AG04450 (cell line): ENCODE data around the gene ZNF746. TPM values are rescaled to one million over a fixed set of nuclear protein-coding genes. Genes with fewer than 3 reads are reported as not detected.

Experiments used
- CTCF ChIA-PET: fragments of 300-600, 350-600 bp; formaldehyde crosslinking; extraction: SDS; loops from one replicate; lab custom pipeline; 2022; ENCODE audit warnings: antibody characterized with exemption, inconsistent platforms; lab: Charles Lee
- POLR2A ChIA-PET: fragments of 350-600 bp; formaldehyde crosslinking; extraction: SDS; loops from one replicate; lab custom pipeline; 2021; ENCODE audit warnings: antibody characterized with exemption, inconsistent platforms; lab: Yijun Ruan, JAX
- DNase-seq: peaks from one replicate; pipeline ENCODE4 v3.0.0-alpha.2; 2011; ENCODE audit warnings: low read depth, low spot score
- H3K27ac ChIP-seq: one replicate; pipeline ENCODE4 v1.5.1; 2012; ENCODE audit warnings: low read depth, low read length, control low read depth
- H3K27me3 ChIP-seq: one replicate; pipeline ENCODE4 v1.6.0; 2012; ENCODE audit warnings: low read length; ENCODE audit not compliant: control insufficient read depth, insufficient read depth
- H3K4me3 ChIP-seq: 2 replicates; pipeline ENCODE4 v1.5.1; 2011; ENCODE audit warnings: mild to moderate bottlenecking, low read depth, low read length, control low read depth
- H3K9me3 ChIP-seq: 2 replicates; pipeline ENCODE4 v1.5.1; 2012; ENCODE audit warnings: low read length; ENCODE audit not compliant: control insufficient read depth, insufficient read depth
- polyA plus RNA-seq: library from polyadenylated mRNA; depleted of rRNA; stranded (reverse); fragments of >200 nt; gene quantifications from 2 replicates; pipeline ENCODE4 v1.2.3, GENCODE V29; 2011
- TF ChIP-seq, protein P1 (sequence below): IDR thresholded peaks from 2 replicates; pipeline ENCODE4 v1.5.1; 2011; ENCODE audit warnings: low read depth, low read length, control low read depth, inconsistent platforms

Gene ZNF746
- polyA plus RNA-seq, 1 experiment: 4.6 TPM

DNA sequence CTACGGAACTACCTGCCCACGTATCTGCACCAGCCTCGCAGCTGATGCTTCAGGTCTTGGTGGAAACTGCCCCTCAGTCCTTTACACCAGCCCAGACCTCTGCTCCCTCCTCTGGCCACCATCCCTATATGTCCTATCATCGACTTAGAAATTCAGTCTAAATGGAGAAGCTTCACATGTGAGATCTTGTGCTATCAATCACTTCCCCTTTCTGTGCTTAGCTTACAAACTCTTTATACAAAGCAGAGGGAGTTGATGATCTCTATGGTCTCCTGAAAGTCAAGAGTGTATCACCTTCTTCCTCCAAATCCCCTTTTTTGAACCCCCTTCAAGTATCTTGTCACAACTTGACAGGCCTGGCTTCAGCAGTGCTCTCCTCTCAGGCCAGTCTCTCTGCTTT, 67.4 kb downstream of the ZNF746 start:
- POLR2A ChIA-PET: no interaction called here

DNA sequence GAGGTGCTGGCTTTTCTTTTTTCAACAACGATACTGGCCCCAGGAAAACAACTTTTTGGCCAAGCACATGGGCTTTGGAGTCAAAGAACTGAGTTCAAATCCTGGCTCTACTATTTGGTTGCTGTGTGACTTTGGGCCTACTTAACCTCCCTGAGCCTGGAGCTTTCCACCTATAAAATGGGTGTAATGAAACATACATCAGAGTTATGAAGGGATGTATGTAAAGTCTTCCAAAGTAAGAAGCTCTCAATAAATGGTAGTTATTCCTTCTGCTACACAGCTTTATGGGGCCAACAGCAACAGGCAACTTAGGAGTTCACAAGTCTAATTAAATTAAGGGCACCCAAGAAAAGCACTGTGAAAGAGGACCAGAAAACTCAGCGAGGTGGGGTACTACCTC, 69.7 kb downstream of the ZNF746 start:
- H3K27ac ChIP-seq: no peak overlapping the region
- DNase-seq: no peak
- no peaks in the 10 kb centered on the region for H3K27me3 ChIP-seq
- TF ChIP-seq, protein P1, sequence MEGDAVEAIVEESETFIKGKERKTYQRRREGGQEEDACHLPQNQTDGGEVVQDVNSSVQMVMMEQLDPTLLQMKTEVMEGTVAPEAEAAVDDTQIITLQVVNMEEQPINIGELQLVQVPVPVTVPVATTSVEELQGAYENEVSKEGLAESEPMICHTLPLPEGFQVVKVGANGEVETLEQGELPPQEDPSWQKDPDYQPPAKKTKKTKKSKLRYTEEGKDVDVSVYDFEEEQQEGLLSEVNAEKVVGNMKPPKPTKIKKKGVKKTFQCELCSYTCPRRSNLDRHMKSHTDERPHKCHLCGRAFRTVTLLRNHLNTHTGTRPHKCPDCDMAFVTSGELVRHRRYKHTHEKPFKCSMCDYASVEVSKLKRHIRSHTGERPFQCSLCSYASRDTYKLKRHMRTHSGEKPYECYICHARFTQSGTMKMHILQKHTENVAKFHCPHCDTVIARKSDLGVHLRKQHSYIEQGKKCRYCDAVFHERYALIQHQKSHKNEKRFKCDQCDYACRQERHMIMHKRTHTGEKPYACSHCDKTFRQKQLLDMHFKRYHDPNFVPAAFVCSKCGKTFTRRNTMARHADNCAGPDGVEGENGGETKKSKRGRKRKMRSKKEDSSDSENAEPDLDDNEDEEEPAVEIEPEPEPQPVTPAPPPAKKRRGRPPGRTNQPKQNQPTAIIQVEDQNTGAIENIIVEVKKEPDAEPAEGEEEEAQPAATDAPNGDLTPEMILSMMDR: no peak
- peaks cover 9% of the 10 kb centered on the region; the same call in 1 of the 2 replicates for H3K9me3 ChIP-seq
- ChIA-PET POLR2A (no interaction called here), CTCF (interaction anchor here (0.7 kb wide), 1 partner anchor 9 kb away, joined by 3 read pairs; no protein-coding TSS in a partner anchor)
- no peak overlapping the region for H3K4me3 ChIP-seq

More for the DNA sequence above, 67.4 kb downstream of the ZNF746 start:
- TF ChIP-seq, protein P1: no peak
- no peak for DNase-seq
- H3K27ac ChIP-seq: no peak overlapping the region
- H3K9me3 ChIP-seq: peaks cover 9% of the 10 kb centered on the region; the same call in 1 of the 2 replicates
- CTCF ChIA-PET: no interaction called here
- H3K4me3 ChIP-seq: no peak overlapping the region
- H3K27me3 ChIP-seq: no peaks in the 10 kb centered on the region

DNA sequence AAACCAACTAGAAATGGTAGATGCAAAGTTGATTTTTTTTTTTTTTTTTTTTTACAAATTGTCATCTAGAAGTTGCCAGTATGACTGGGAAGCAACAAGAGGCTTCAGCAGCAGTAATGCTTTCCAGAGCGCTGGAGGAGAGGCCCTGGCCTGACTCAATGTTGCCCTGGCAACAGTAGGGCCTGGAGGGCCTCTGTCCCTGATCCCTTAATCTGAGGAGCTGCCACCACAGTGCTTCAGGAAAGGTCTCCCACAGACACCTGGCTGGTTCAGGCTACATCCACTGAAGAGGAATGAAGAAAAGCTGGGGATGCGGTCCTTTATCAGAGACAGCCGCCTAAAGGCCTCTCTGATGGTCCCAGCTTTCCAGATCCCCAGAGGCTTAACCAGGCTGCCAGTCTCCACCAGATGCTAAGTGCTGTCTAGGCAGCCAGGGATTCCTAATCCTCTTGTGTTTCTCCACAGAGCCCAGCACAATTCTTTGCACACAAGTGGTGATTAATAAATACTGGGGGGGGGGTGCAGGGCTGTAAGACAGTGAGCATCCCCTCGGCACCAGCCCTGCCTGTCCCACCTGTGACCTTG, 70.4 kb downstream of the ZNF746 start:
- TF ChIP-seq, protein P1: no peak
- DNase-seq: no peak
- POLR2A ChIA-PET: interaction anchor here (0.7 kb wide), 1 partner anchor 102 kb away, joined by 5 read pairs; no protein-coding TSS in a partner anchor
- Histone ChIP-seq H3K27me3 (no peaks in the 10 kb centered on the region), H3K9me3 (peaks cover 8% of the 10 kb centered on the region; the same call in 1 of the 2 replicates), H3K4me3 (no peak overlapping the region), H3K27ac (no peak overlapping the region)
- CTCF ChIA-PET: interaction anchor here (0.7 to 0.8 kb wide), 2 partner anchors 8 to 739 kb away, joined by 3 read pairs; no protein-coding TSS in a partner anchor

DNA sequence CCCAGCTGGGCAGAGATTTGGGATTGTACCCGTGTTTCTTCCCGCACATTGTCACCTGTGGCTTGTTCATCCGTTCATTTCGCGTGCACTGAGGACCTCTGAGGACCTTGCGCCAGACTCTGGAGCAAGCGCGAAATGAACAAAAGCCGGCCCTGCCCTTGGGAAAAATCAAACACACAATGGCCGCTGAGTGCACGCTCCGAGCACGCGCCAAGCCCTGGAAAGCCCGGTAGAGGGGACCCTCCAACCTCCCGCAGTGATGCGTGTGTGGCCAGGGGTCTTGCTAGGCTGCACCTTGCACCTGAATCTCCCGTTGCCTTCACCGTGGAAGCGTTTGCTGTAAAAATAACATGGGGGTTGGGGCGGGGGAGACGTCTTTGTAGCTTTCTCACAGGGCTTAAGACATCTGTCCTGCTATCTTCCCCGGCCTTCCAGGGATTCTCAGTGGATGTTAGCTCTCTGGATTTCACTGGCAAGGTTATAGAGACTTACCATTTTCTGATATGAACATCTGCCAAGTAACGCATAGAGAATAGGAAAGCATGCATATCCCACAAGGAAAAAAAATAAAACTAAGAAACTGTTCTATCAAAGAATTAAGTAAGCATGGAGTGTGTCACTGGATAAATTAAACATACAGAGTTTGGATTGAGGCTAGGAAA, 74.0 kb downstream of the ZNF746 start:
- Histone ChIP-seq H3K4me3 (no peak overlapping the region), H3K27ac (no peak overlapping the region), H3K9me3 (peaks cover 7% of the 10 kb centered on the region; the same call in 1 of the 2 replicates), H3K27me3 (no peaks in the 10 kb centered on the region)
- TF ChIP-seq, protein P1: no peak
- POLR2A ChIA-PET: interaction anchor here (0.5 kb wide), 1 partner anchor 19 kb away, joined by 3 read pairs; no protein-coding TSS in a partner anchor
- CTCF ChIA-PET: interaction anchor here (0.7 to 3.9 kb wide), 6 partner anchors 9 to 162 kb away, joined by 3 to 21 read pairs (median 5); no protein-coding TSS in a partner anchor
- DNase-seq: no peak

DNA sequence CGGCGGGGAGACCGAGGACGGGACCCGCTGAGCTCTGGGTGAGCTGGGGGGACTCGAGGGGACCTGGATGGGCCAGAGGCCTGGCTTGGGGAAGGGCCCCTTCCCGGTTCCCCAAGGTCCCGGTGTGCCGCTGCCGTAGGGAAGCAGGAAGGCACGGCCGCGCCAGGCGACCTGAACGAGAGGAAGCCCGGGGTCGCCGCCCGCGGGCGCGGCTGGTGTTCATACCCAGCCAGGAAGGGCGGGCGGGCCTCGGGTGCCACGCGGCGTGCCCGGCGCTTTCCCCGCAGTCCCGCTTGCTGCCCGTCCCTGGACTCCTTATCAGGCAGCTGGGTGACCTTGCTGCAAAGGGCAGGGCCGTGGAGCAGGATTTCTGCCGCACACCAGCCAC, 74.7 kb downstream of the ZNF746 start:
- CTCF ChIA-PET: interaction anchor here (0.6 to 3.9 kb wide), 13 partner anchors 8 to 242 kb away, joined by 3 to 21 read pairs (median 3); no protein-coding TSS in a partner anchor
- peak overlapping the region; percentile 13; the same call in 1 of the 2 replicates for H3K4me3 ChIP-seq
- TF ChIP-seq, protein P1: no peak
- H3K27me3 ChIP-seq: no peaks in the 10 kb centered on the region
- peaks cover 7% of the 10 kb centered on the region; the same call in 1 of the 2 replicates for H3K9me3 ChIP-seq
- DNase-seq: no peak
- POLR2A ChIA-PET: interaction anchor here (0.6 kb wide), 1 partner anchor 189 kb away, joined by 3 read pairs; no protein-coding TSS in a partner anchor
- H3K27ac ChIP-seq: no peak overlapping the region
